GM12873 (cell line): ENCODE results near the gene HOMEZ.

ENCODE experiments used
- CTCF ChIP-seq: IDR thresholded peaks from 2 replicates; pipeline ENCODE4 v1.5.1; 2012; ENCODE audit warnings: low read depth, mild to moderate bottlenecking, moderate library complexity, low read length, control low read depth; ENCODE audit not compliant: insufficient read depth; ENCODE audit errors: missing control alignments

The HOMEZ gene

GRCh38 chr14:23323838-23324454 is 38.0 kb upstream of the HOMEZ start:
- no peak for TF ChIP-seq CTCF

GRCh38 chr14:23322568-23323517 is 36.9 kb upstream of the HOMEZ start:
- no peak for TF ChIP-seq CTCF

- TF ChIP-seq CTCF: no peak
These were observed 35.9 kb upstream of the HOMEZ start for GRCh38 chr14:23321572-23322547.

- TF ChIP-seq CTCF: no peak
These were observed 34.9 kb upstream of the HOMEZ start, which contains the start of gene PABPN1 for GRCh38 chr14:23320584-23321571. TSS of gene PABPN1 (plus strand) at chr14:23321457. CDS start at chr14:23321470, 13 bp downstream.

- TF ChIP-seq CTCF: no peak
These were observed 34.0 kb upstream of the HOMEZ start for GRCh38 chr14:23319746-23320583.

- TF ChIP-seq CTCF: no peak
These were observed 30.4 kb upstream of the HOMEZ start for GRCh38 chr14:23316300-23316699.
